Ramos (cell line): ENCODE results near the gene TXNL4B.

Experiments used
- in situ Hi-C: fragments of 300-500 bp; cut with MboI; formaldehyde crosslinking; loops from one replicate; pipeline ENCODE4 v1.14.3; 2022; ENCODE audit warnings: low sequenced_read_pairs; ENCODE audit not compliant: unreplicated experiment

The TXNL4B gene

DNA sequence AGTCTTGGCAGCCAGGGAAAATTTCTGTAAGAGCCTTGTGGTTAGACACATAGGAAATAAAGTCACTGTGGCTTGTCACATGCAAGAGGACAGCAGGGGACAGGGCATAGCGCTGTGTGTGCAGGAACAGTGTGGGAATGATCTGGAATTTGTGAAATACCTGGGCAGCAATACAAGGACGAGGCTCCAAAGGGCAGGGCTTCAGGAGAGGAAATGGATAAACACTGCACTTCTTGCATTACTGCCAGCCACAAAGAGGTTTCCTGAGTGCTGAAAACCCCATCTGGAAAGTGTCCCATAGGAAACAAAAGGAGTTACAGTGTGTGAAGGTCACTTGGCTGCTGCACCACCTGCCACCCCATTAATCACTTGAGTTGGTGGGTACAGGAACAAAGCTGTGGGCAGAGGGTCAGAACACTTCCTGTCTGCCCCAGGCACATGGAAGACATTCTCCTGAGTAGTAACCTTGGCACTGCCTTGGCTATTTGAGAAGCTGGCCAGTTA is 51.2 kb downstream of the TXNL4B start:
- in situ Hi-C loops = no loop called here

DNA sequence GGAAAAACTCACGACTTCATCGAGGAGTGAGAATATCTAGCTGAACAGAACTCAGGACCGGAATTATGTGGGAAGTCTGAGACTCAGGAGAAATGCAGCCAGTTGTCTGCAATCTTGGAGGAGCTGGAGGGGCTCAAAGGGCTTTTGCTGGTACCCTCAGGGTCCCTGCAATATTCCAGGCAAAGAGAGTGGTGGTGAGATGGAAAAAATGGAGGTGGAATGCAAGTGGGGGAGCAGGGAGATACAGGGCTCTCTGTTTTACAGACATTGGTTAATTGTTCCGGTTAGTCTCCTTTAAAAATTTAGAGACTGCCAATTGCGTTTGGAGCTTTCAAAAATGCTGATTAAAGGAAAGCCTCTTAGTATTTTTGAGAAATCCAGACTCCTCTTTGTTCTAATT is 57.3 kb downstream of the TXNL4B start:
- in situ Hi-C loops = no loop called here
